ENCODE results near the gene GNPDA2.

- TF ChIP-seq CTCF (IDR thresholded peaks at IDR 0.05) (no peak), EZH2phosphoT487 (IDR thresholded peaks at IDR 0.05) (no peak), EZH2 (IDR thresholded peaks at IDR 0.05) (no peak)
These were observed 13.2 kb downstream of the GNPDA2 start for GRCh38 chr4:44713125-44713524.
